Measurements from ENCODE around the gene TOB1.
"Not testable (repeated sequence)": the region's sequence is repeated elsewhere in the genome, so short reads cannot be mapped to it uniquely, and the experiment has no call there.

- TF ChIP-seq CTCF, EP300, POLR2AphosphoS5 (IDR thresholded peaks at IDR 0.05): not testable (repeated sequence)
Observed at GRCh38 chr17:50877042-50877441, 10.9 kb upstream of the TOB1 start.

All from stomach (tissue), 4 donors.